PFSK-1 (cell line): Measurements from ENCODE around the gene PTPN4.

ENCODE experiments used
- FOXP2 ChIP-seq: optimal IDR thresholded peaks from 2 replicates; pipeline ENCODE3; 2011; ENCODE audit warnings: borderline replicate concordance, control low read depth, inconsistent platforms; ENCODE audit not compliant: insufficient read depth; ENCODE audit errors: extremely low read length, extremely low read depth
- POLR2AphosphoS5 ChIP-seq: IDR thresholded peaks from 2 replicates; pipeline ENCODE4 v1.6.1; 2012; ENCODE audit warnings: low read depth, mild to moderate bottlenecking, control low read depth, low read length, moderate library complexity
- REST ChIP-seq, 2 experiments: IDR thresholded peaks; 2 replicates each; pipeline versions ENCODE4 v1.6.1 to v1.8.0; 2011 to 2012; ENCODE audit warnings: low read depth in 2 of 2, low read length in 2 of 2, control low read depth in 1 of 2, inconsistent platforms in 1 of 2, mild to moderate bottlenecking in 1 of 2, moderate library complexity in 1 of 2; ENCODE audit not compliant: insufficient read depth in 1 of 2
- SIN3A ChIP-seq: IDR thresholded peaks from 2 replicates; pipeline ENCODE4 v1.6.1; 2012; ENCODE audit warnings: mild to moderate bottlenecking, low read length, moderate library complexity, borderline replicate concordance; ENCODE audit not compliant: insufficient read depth
- TAF1 ChIP-seq: IDR thresholded peaks from 2 replicates; pipeline ENCODE4 v1.6.1; 2012; ENCODE audit warnings: low read length, control low read depth, borderline replicate concordance; ENCODE audit not compliant: insufficient read depth

- TF ChIP-seq POLR2AphosphoS5 (no peak), SIN3A (no peak), REST (IDR thresholded peaks at IDR 0.05; ENCODE audit: insufficient read depth in 1 of 2, low read depth in 2 of 2, low read length in 2 of 2) (no peak), FOXP2 (no peak), TAF1 (no peak)
Observed at GRCh38 chr2:119736021-119736420, 23.7 kb upstream of the PTPN4 start.
